ENCODE measurements around the gene LRRC63.
"Not testable (repeated sequence)": the region's sequence is repeated elsewhere in the genome, so short reads cannot be mapped to it uniquely, and the experiment has no call there.

Gene LRRC63

DNA sequence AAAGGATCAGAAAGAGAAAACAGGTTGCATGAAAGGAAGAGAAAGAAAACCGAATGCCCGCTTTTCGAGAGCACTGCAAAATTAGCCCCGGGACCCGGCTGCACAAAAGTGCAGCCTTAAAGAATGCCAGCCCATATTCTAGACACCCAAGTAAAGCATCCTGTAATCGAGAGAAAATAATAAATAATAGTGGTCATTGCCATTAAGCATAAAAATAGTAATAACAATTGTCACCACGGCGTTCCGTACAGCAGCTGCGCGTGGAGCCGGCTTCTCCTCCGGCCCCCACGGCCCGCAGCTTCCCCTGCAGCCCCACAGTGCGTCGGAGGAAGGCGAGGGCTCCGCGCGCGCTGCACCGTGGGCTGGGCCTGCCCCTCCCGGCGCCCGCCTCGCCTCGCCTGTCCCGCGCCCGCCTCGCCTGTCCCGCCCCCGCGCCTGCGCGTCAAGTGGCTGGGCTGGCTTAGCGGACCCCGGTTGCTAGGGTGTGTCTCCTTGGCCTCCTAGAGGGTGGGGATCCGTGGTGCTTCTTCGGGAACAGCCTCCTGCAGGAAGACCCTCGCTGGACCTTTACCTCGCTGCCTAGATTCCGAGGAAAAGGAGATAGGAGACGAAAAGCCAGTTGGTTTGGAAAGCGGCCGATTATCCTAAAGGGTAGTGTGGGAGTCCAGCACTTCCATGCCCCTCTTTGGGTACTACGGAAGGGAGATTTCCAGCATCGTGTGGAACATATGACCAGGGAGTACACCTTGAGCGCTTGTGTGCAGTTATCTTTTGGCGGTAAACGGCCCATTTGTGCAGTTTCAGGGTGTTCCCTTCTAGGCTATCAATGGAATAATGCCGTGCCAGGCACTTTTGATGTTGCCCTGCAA, at the start of gene LRRC63:
Gene LRRC63, plus strand, starts transcription at position 446 of the 869 bp plus-strand sequence. CDS start 1,107 bp downstream, outside the sequence.
- DNase-seq (ENCODE audit: low read depth in 2 of 2), result peak; percentile 80 to 87

GRCh38 chr13:46162741-46163140, 49.0 kb upstream of the LRRC63 start:
- DNase-seq (ENCODE audit: low read depth in 2 of 2), result not testable (repeated sequence)

DNA sequence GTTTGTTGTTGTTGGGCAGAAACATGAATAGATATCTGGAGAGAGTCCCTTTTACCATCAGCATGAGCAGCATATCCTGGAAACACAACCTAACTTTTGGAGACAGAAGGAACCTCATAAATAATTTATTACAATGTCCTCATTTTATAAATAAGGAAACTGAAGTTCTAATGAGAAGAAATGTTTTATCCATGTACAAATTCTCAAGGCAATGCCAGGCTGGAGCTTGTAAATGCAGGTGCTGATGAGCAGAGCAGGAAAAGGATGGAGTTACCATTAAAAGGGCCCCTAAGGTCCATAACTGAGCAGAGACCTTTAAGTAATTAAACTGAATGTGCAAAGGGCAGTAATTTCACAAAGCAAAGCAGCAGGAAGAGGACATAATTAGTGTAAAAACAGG, 47.1 kb upstream of the LRRC63 start:
- no peak for DNase-seq (ENCODE audit: low read depth in 2 of 2)

DNA sequence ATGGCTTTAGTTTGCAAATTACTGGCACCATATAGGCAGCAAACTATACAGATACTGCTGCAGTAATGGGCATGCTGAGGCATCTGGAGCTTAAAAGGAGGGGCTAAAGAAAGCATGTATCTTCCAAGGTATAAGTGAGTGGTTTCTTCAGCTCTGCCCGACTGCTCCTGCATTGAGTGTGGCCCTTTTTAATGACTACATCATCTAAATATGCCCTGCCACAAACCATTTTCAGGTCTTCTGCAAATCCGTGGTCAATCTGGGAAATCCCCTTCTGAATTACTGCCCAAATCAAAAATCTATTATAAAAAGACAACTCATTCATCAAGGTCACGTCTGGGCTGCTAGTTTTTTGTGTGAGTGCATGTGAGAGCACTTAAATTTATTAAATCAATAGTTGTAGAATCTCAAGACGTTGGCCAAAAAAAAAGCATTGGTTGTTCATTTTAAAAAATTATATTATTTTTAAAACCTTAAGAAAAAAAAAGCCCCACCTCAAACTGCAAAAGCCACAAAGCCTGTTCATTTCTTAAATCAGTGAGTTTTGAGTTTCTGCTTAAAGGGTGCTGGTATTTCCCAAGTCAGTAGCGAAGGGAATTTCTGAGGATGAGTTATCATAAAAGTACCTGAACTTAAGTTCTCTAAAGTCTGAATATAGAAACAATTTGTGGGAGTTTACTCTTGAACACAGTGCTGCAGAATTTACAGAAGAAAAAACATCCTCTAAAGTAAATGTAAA, 46.1 kb upstream of the LRRC63 start:
- no peak for DNase-seq (ENCODE audit: low read depth in 2 of 2)

GRCh38 chr13:46166224-46166584, 45.5 kb upstream of the LRRC63 start:
- DNase-seq (ENCODE audit: low read depth in 2 of 2), result no peak

GRCh38 chr13:46166947-46167610, 44.6 kb upstream of the LRRC63 start:
- no peak for DNase-seq (ENCODE audit: low read depth in 2 of 2)

DNA sequence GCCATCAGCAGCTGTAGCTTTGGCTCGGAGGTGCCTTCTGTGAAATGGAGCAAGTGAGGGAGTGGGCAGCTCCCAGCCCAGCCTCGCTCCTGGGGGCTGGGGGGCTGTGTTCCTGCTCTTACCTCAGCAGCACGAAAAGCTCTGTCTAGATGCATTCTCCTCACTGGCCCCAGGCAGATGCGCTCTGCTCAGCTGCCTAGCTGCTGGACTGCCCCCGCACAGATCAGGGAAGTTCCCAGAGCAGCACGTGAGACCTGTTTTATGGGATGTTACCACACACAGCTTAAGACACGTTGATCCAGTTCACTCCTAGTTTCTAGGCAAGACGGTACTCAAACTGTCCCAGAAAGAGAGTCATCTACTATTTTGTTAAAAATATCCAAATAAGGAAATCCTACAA, 43.4 kb upstream of the LRRC63 start:
- no peak for DNase-seq (ENCODE audit: low read depth in 2 of 2)

GRCh38 chr13:46168783-46169182, 42.9 kb upstream of the LRRC63 start:
- DNase-seq (ENCODE audit: low read depth in 2 of 2), result no peak

- no peak for DNase-seq (ENCODE audit: low read depth in 2 of 2)
Observed at GRCh38 chr13:46169758-46170157, 42.0 kb upstream of the LRRC63 start.

- DNase-seq (ENCODE audit: low read depth in 2 of 2), result no peak
Observed at GRCh38 chr13:46170268-46170667, 41.5 kb upstream of the LRRC63 start.

- no peak for DNase-seq (ENCODE audit: low read depth in 2 of 2)
Observed at GRCh38 chr13:46170687-46171086, 41.0 kb upstream of the LRRC63 start.

GRCh38 chr13:46171217-46171616, 40.5 kb upstream of the LRRC63 start:
- DNase-seq (ENCODE audit: low read depth in 2 of 2), result no peak

GRCh38 chr13:46171739-46172138, 40.0 kb upstream of the LRRC63 start:
- DNase-seq (ENCODE audit: low read depth in 2 of 2), result no peak

- DNase-seq (ENCODE audit: low read depth in 2 of 2), result no peak
Observed at GRCh38 chr13:46172531-46172991, 39.2 kb upstream of the LRRC63 start.

DNA sequence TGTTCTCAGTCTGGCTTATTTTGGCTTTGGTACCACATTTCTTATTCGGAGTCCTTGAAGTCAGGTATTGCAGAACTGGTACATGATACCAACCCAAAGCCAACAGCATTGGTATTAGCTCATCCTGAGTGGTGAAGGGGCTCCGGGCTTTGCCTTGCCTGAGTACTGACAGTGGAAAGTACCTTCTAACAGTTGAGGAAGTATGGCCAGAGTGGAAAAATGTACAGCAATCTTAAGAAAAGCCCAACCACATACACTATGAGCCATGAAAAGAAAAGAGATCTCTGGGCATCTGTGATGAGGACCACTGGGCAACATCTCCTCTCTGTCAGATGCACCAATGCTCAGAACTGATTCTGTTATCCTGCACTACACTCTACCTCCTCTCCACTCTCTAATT, 38.1 kb upstream of the LRRC63 start:
- no peak for DNase-seq (ENCODE audit: low read depth in 2 of 2)

- DNase-seq (ENCODE audit: low read depth in 2 of 2), result no peak
Observed at GRCh38 chr13:46176756-46177155, 35.0 kb upstream of the LRRC63 start.

- no peak for DNase-seq (ENCODE audit: low read depth in 2 of 2)
Observed at GRCh38 chr13:46178143-46178542, 33.6 kb upstream of the LRRC63 start.

DNA sequence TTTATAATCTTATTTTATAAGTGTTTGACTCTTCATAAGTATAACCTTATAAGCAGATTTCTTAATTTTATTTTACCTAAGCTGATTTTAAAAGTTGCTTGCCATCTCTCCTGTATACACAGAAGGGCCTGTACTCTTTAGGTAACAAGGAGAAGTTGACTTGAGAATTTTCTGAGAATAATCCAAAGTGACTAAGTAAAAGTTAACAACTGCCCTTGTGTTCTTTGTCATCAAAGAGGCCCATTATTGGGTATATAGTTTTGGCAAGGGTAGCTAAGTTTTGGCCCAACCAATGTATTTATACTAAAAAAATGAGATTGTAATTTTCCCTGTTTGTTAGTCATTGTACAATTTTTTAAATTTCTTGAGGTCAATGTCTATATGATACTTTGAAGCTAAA, 32.9 kb upstream of the LRRC63 start:
- no peak for DNase-seq (ENCODE audit: low read depth in 2 of 2)

- DNase-seq (ENCODE audit: low read depth in 2 of 2), result peak; percentile 62 to 69
Observed at GRCh38 chr13:46179491-46179908, 32.2 kb upstream of the LRRC63 start.

GRCh38 chr13:46179969-46180763, 31.6 kb upstream of the LRRC63 start:
- DNase-seq (ENCODE audit: low read depth in 2 of 2), result no peak

- DNase-seq (ENCODE audit: low read depth in 2 of 2), result no peak
Observed at GRCh38 chr13:46181377-46181839, 30.3 kb upstream of the LRRC63 start.

Measured in stimulated activated CD8-positive, alpha-beta memory T cell treated with anti-CD3 and anti-CD28 coated beads, Interleukin-2, amount 100 ng/mL, for 48 hours (primary cell).